Measurements from ENCODE around the gene PKN2. TPM values are rescaled to one million over a fixed set of nuclear protein-coding genes. Genes with fewer than 3 reads are reported as not detected.

The PKN2 gene
- total and polyA plus RNA-seq, 2 of the 4 experiments (the other 2 are of a cell fraction) = 12.7 to 22.2 TPM

- Histone ChIP-seq H3K4me3 (ENCODE audit: insufficient read depth, low read depth, low read length) (no peak overlapping the region), H2AK9ac (replicated peaks; ENCODE audit: low read depth, low read length, poor library complexity) (no peak overlapping the region), H3K23ac (ENCODE audit: low read depth, low read length) (no peak overlapping the region), H4K5ac (ENCODE audit: low read depth, low read length) (no peak overlapping the region), H4K8ac (ENCODE audit: low read depth in 2 of 2, low read length in 2 of 2) (no peak overlapping the region), H2BK20ac (ENCODE audit: low read depth, low read length) (no peak overlapping the region), H4K91ac (ENCODE audit: insufficient read depth, low read depth, low read length) (no peak overlapping the region), H3K4ac (ENCODE audit: low read depth, low read length) (no peak overlapping the region), H3K79me1 (ENCODE audit: low read depth in 1 of 2, low read length in 2 of 2) (peaks cover 10 to 36% of the 10 kb centered on the region in 2 experiments), H3K4me1 (ENCODE audit: control insufficient read depth, insufficient read depth, low read length) (no peaks in the 10 kb centered on the region), H3K14ac (replicated peaks; ENCODE audit: low read depth, low read length) (no peak overlapping the region), H2BK5ac (ENCODE audit: low read depth, low read length, poor library complexity, severe bottlenecking) (no peak overlapping the region), H3K18ac (ENCODE audit: low read depth, low read length) (no peak overlapping the region), H2AK5ac (ENCODE audit: low read depth, low read length) (no peak overlapping the region), H3K9me3 (ENCODE audit: control insufficient read depth, insufficient read depth, low read length) (no peaks in the 10 kb centered on the region), H3K9ac (ENCODE audit: low read depth, low read length) (no peak overlapping the region), H2BK120ac (ENCODE audit: low read depth, low read length) (no peak overlapping the region), H2BK15ac (ENCODE audit: low read depth, low read length) (no peak overlapping the region), H2AFZ (replicated peaks; ENCODE audit: low read length, poor library complexity) (no peak overlapping the region), H3K56ac (ENCODE audit: extremely low read depth, insufficient read depth, low read length) (no peak overlapping the region), H4K20me1 (ENCODE audit: insufficient read depth, low read length) (peaks cover 7% of the 10 kb centered on the region; the same call in 1 of the 2 replicates), H3K27me3 (ENCODE audit: control insufficient read depth, insufficient read depth, low read length) (no peaks in the 10 kb centered on the region), H3K4me2 (ENCODE audit: low read depth, low read length) (no peak overlapping the region), H3K9me1 (ENCODE audit: insufficient read depth, low read length) (no peaks in the 10 kb centered on the region), H3K27ac (ENCODE audit: insufficient read depth, low read length) (no peak overlapping the region), H3K36me3 (ENCODE audit: control insufficient read depth, insufficient read depth, low read length) (peaks cover 2% of the 10 kb centered on the region; the same call in 1 of the 2 replicates)
- no TSS peak for BruUV-seq (replicated peaks)
- in situ Hi-C loops (cut with MboI; ENCODE audit: low sequenced_read_pairs) = no loop called here
- dilution Hi-C loops (cut with HindIII; ENCODE audit: low sequenced_read_pairs, unreplicated experiment) = no loop called here
- no peak for TF ChIP-seq MAFK (IDR thresholded peaks at IDR 0.05; ENCODE audit: low read depth, low read length)
- no peak for ATAC-seq (ENCODE audit: low read depth)
- WGBS, 2 experiments (ENCODE audit: extremely low coverage in 2 of 2, insufficient read length in 1 of 2) = no CpG with 5 or more reads among the region's 5 CpGs
- DNase-seq = no peak
- ChIA-PET CTCF (interaction anchor here (0.6 kb wide), 1 partner anchor 12 kb away, joined by 3 read pairs; no protein-coding TSS in a partner anchor), POLR2A (ENCODE audit: unreplicated experiment) (no interaction called here)
- intact Hi-C loops (cut with micrococcal nuclease) = no loop called here
These were observed 38.4 kb downstream of the PKN2 start for GRCh38 chr1:88722492-88722891.
